GM10248 (cell line): ENCODE measurements around the gene GLCE.

Experiments used
- CTCF ChIA-PET: fragments of 300-600 bp; sonication (Branson Sonifier 250); formaldehyde crosslinking; extraction: SDS; loops from one replicate; lab custom pipeline; 2021; ENCODE audit warnings: antibody characterized with exemption; lab: Yijun Ruan, JAX
- POLR2A ChIA-PET: fragments of 350-650 bp; sonication (Branson Sonifier 250); formaldehyde crosslinking; extraction: SDS; loops from one replicate; lab custom pipeline; 2020; ENCODE audit warnings: antibody characterized with exemption; lab: Yijun Ruan, JAX
- DNase-seq: peaks from one replicate; pipeline ENCODE4 v3.0.0; 2012; ENCODE audit errors: extremely low spot score
- TF ChIP-seq, protein P1 (sequence below): IDR thresholded peaks from 2 replicates; pipeline ENCODE4 v1.5.1; 2012; ENCODE audit warnings: mild to moderate bottlenecking, low read depth; ENCODE audit errors: extremely low read depth, missing control alignments, control extremely low read depth

Gene GLCE

GRCh38 chr15:69223083-69223813, 62.8 kb downstream of the GLCE start:
- POLR2A ChIA-PET = no interaction called here
- DNase-seq = no peak
- TF ChIP-seq, protein P1, sequence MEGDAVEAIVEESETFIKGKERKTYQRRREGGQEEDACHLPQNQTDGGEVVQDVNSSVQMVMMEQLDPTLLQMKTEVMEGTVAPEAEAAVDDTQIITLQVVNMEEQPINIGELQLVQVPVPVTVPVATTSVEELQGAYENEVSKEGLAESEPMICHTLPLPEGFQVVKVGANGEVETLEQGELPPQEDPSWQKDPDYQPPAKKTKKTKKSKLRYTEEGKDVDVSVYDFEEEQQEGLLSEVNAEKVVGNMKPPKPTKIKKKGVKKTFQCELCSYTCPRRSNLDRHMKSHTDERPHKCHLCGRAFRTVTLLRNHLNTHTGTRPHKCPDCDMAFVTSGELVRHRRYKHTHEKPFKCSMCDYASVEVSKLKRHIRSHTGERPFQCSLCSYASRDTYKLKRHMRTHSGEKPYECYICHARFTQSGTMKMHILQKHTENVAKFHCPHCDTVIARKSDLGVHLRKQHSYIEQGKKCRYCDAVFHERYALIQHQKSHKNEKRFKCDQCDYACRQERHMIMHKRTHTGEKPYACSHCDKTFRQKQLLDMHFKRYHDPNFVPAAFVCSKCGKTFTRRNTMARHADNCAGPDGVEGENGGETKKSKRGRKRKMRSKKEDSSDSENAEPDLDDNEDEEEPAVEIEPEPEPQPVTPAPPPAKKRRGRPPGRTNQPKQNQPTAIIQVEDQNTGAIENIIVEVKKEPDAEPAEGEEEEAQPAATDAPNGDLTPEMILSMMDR = no peak
- CTCF ChIA-PET = interaction anchor here (1.5 to 1.7 kb wide), 2 partner anchors 15 to 46 kb away, joined by 3 to 5 read pairs; no protein-coding TSS in a partner anchor

GRCh38 chr15:69224383-69224782, 63.9 kb downstream of the GLCE start:
- CTCF ChIA-PET = no interaction called here
- POLR2A ChIA-PET = no interaction called here
- TF ChIP-seq, protein P1 = no peak

GRCh38 chr15:69225355-69226022, 65.1 kb downstream of the GLCE start:
- CTCF ChIA-PET = interaction anchor here (0.7 kb wide), 1 partner anchor 24 kb away, joined by 3 read pairs; no protein-coding TSS in a partner anchor
- TF ChIP-seq, protein P1 = no peak
- DNase-seq = no peak
- POLR2A ChIA-PET = no interaction called here

More at GRCh38 chr15:69224383-69224782, 63.9 kb downstream of the GLCE start:
- DNase-seq = no peak

DNA sequence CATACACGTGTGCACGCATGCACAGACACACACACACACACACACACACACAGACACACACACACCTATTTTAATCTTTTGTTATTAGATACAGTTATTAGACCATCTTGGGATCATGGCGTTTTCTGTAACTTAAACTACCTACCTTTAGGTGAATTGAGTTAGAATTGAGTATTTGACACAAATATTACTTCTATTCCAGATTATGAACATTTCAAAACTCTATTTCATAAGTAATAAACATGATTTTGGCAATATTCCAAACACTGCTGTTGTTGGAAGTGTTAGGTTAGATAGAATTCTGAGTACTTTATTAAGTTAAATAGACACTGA, 65.6 kb downstream of the GLCE start:
- POLR2A ChIA-PET = no interaction called here

DNA sequence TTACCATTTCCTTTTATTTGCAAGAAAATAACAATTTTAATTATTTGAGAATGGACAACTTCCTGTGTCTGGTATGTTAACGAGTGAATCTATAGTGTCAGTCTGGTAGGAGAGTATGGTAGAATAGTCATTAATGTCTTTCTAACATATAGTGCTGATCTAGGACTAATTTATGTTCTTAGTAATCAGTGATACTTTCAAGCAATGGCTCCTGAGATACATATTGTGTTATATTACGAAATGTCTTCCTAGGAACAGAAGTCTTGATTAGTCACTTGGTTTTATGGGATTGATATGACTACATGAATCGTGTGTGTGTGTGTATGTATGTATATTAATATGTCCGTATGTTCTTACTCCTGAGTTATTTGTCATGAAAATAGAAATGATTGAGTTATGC, 71.7 kb downstream of the GLCE start:
- ChIA-PET CTCF (no interaction called here), POLR2A (no interaction called here)
- TF ChIP-seq, protein P1 = no peak
- DNase-seq = no peak

More for the DNA sequence above, 65.6 kb downstream of the GLCE start:
- TF ChIP-seq, protein P1 = no peak
- CTCF ChIA-PET = no interaction called here
- no peak for DNase-seq

DNA sequence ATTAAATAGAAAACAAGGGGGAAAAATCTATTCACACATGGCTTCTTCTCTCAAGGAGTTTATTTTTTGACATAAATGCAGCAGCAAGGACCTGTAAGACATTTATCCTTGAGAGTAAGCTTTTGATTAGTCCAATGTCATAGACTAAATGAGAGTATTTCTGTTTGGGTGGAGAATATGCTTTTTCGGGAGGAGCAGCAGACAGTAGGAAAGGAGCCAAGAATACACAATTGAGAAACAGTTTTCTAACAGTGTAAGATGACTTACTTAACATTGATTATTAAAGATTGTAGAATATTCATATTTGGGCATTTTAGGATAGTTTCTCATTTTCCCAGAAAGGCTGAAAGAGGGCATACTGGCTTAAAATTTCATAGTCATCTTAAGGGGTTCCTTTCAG, 72.3 kb downstream of the GLCE start:
- TF ChIP-seq, protein P1 = no peak
- CTCF ChIA-PET = interaction anchor here (1.4 kb wide), 1 partner anchor 14 kb away, joined by 3 read pairs; no protein-coding TSS in a partner anchor
- DNase-seq = no peak
- POLR2A ChIA-PET = no interaction called here
